Stomach (tissue), 9 donors: ENCODE results near the gene MAP3K7CL. TPM values are rescaled to one million over a fixed set of nuclear protein-coding genes. Genes with fewer than 3 reads are reported as not detected.

Experiments used
- DNase-seq, 2 donors: peaks; one replicate each; pipeline versions ENCODE4 v3.0.0 to v3.0.0-alpha.2; 2013 to 2019
- H3K27ac ChIP-seq, 5 donors: fragments of 200-600 bp in 4 of 5; sonication (generic) in 4 of 5; one replicate each; pipeline ENCODE4 v1.5.1; 2013 to 2019; ENCODE audit warnings: mild to moderate bottlenecking in 1 of 5, moderate library complexity in 1 of 5
- H3K27me3 ChIP-seq, 3 donors: fragments of 200-600 bp; sonication (generic); one replicate each; pipeline ENCODE4 v1.5.1; 2017 to 2019; ENCODE audit warnings: mixed run types in 1 of 3
- H3K36me3 ChIP-seq, 4 donors: fragments of 200-600 bp; sonication (generic); 1 replicate in 3 of 4; 2 replicates in 1 of 4; pipeline ENCODE4 v1.5.1; 2016 to 2019
- H3K4me1 ChIP-seq, 4 donors: fragments of 200-600 bp; sonication (generic); one replicate each; pipeline ENCODE4 v1.5.1; 2016 to 2019
- H3K4me3 ChIP-seq, 4 donors: fragments of 200-600 bp; sonication (generic) in 3 of 4; one replicate each; pipeline ENCODE4 v1.5.1; 2016 to 2019; ENCODE audit warnings: mild to moderate bottlenecking in 1 of 4
- H3K9me3 ChIP-seq, 4 donors: fragments of 200-600 bp; sonication (generic); one replicate each; pipeline ENCODE4 v1.5.1; 2016 to 2019
- EP300 ChIP-seq: sonication (generic); formaldehyde crosslinking; IDR thresholded peaks from one replicate; pipeline ENCODE4 v1.6.1; 2017; ENCODE audit warnings: antibody characterized with exemption
- POLR2A ChIP-seq, 4 donors: fragments of 450-650 bp; IDR thresholded peaks; one replicate each; pipeline ENCODE4 v1.6.1; 2016; ENCODE audit warnings: antibody characterized with exemption in 4 of 4, control low read depth in 2 of 4, mild to moderate bottlenecking in 1 of 4, moderate library complexity in 1 of 4
- POLR2AphosphoS5 ChIP-seq, 3 donors: sonication (generic); formaldehyde crosslinking; IDR thresholded peaks; one replicate each; pipeline ENCODE4 v1.6.1; 2016; ENCODE audit warnings: antibody characterized with exemption in 3 of 3
- WGBS, 5 donors: extraction: QIAGEN DNeasy Blood & Tissue Kit in 3 of 5; methylation state at CpG; one replicate each; pipeline versions ENCODE4 v1.1.5 to v1.1.7; 2013 to 2018; 5-methylcytosine and 5-hydroxymethylcytosine counted together
- intact Hi-C: fragments of 100-400 bp; cut with DNase I; formaldehyde crosslinking; loops from one replicate; pipeline ENCODE4 v1.15.1; 2023; ENCODE audit warnings: low total_unique reads
- polyA plus RNA-seq, 3 donors: library from polyadenylated mRNA; stranded (reverse); fragments of 200-250 nt; gene quantifications; one replicate each; pipeline ENCODE4 v1.2.3, GENCODE V29; 2013
- total RNA-seq, 5 donors: library from RNA; depleted of rRNA; stranded (reverse); fragments of >200 nt; gene quantifications; one replicate each; pipeline versions ENCODE4 v1.1.0 to v1.2.3, GENCODE V29; 2014 to 2016
- TF ChIP-seq, protein P1 (sequence below), 7 experiments: fragments of 450-650 bp in 4 of 7; fragments of 200-600 bp in 3 of 7; sonication (generic) in 3 of 7; IDR thresholded peaks; one replicate each; pipeline ENCODE4 v1.5.1; 2016 to 2019; ENCODE audit warnings: antibody characterized with exemption in 7 of 7, control low read depth in 2 of 7, mild to moderate bottlenecking in 1 of 7
- donor health status: healthy with polysubstance abuse.
- donor health status: Bipolar disorder and iron deficiency.
- donor health status: healthy.

Gene MAP3K7CL
- total and polyA plus RNA-seq, 8 donors: 0.58 to 19.2 (median 4.5) TPM

DNA sequence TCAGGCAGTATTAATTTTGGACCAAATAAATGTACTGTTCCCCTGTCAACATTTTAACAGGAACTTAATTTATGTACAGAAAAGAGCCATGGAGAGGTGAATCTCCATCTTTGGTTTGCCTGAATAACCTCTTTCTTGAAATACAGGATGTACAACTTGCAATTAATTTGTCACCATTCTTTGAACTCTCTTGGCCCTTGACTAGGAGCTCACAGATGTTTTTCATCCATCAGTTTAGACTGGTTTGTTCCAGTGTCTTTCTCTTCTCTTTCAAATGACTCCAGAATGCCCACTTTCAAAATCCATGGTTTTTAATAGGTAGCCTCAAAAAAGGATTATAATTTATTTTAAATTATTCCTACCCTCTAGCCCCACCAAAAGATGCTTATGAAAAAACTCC, 5.0 kb downstream of the MAP3K7CL start:
- H3K27me3 ChIP-seq: no peaks in the 10 kb centered on the region
- H3K9me3 ChIP-seq: no peaks in the 10 kb centered on the region
- intact Hi-C loops: no loop called here
- no peaks in the 10 kb centered on the region for H3K36me3 ChIP-seq
- H3K4me3 ChIP-seq: no peak overlapping the region
- peaks cover 0 to 5% (median 1%) of the 10 kb centered on the region in 4 donors for H3K4me1 ChIP-seq
- TF ChIP-seq EP300 (no peak), POLR2A (IDR thresholded peaks at IDR 0.05) (no peak), POLR2AphosphoS5 (IDR thresholded peaks at IDR 0.05) (no peak)
- TF ChIP-seq, protein P1, sequence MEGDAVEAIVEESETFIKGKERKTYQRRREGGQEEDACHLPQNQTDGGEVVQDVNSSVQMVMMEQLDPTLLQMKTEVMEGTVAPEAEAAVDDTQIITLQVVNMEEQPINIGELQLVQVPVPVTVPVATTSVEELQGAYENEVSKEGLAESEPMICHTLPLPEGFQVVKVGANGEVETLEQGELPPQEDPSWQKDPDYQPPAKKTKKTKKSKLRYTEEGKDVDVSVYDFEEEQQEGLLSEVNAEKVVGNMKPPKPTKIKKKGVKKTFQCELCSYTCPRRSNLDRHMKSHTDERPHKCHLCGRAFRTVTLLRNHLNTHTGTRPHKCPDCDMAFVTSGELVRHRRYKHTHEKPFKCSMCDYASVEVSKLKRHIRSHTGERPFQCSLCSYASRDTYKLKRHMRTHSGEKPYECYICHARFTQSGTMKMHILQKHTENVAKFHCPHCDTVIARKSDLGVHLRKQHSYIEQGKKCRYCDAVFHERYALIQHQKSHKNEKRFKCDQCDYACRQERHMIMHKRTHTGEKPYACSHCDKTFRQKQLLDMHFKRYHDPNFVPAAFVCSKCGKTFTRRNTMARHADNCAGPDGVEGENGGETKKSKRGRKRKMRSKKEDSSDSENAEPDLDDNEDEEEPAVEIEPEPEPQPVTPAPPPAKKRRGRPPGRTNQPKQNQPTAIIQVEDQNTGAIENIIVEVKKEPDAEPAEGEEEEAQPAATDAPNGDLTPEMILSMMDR (IDR thresholded peaks at IDR 0.05): no peak
- no peak for DNase-seq
- no peak overlapping the region for H3K27ac ChIP-seq

DNA sequence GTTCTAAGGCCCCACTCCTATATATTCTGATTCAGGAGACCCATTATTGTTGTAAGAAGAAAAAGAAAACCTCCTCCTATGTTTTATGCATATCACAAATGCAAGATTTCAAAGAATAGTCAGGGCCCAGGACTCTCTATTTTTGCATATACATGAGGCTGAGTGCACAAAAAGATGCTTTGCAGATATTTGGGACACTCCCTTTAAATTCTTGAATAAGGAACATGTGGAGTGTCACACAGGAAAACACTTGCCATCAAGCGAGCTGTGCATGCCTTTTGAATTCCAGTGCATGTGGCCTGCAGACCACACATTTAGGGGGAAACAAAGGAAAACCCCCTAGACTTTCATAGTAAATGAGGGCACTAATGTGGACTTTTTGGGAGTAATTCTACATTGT, 5.6 kb downstream of the MAP3K7CL start:
- 81 to 93% (median 84%) methylated on average over 1 of the region's 1 CpG for WGBS, 5 donors

DNA sequence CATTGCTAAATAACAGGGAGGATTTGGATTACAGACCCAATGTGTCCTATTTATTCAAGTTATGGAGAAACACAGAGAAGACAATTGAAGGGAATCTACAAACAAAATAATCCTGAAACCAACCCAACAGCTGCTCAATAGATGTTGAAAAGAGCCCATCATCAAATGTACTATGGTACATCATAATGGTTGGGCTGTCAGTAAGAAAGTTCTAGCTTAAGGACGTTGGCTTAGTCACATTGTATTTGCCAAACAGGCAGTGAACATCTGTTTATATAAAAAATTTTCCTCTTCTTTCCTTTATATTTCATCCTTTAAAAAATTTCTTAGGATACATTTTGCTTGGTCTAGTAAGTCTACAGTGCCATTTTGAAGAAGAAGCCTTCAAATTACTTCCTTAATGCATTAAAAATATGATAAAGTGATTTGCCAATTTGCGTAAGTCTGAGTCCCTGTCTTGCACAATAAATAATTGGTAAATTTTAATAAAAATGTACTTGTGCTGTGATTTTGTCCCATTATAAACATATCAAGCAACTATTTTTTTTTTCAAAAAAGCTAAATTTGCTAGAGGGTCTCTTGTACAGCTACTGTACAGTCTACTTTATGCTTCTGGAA, 14.4 kb downstream of the MAP3K7CL start:
- peaks cover 0 to 26% (median 17%) of the 10 kb centered on the region in 4 donors for H3K4me1 ChIP-seq
- no peaks in the 10 kb centered on the region for H3K27me3 ChIP-seq
- WGBS, 5 donors: 44 to 69% (median 58%) methylated on average over 2 of the region's 2 CpGs
- intact Hi-C loops: no loop called here
- TF ChIP-seq POLR2AphosphoS5 (IDR thresholded peaks at IDR 0.05) (no peak), POLR2A (IDR thresholded peaks at IDR 0.05) (no peak), EP300 (no peak)
- TF ChIP-seq, protein P1 (IDR thresholded peaks at IDR 0.05): no peak
- H3K4me3 ChIP-seq: no peak overlapping the region
- no peaks in the 10 kb centered on the region for H3K9me3 ChIP-seq
- peak overlapping the region in 4 of 5 donors; percentile 26 to 67 (median 48) for H3K27ac ChIP-seq
- DNase-seq: no peak
- no peaks in the 10 kb centered on the region for H3K36me3 ChIP-seq

More for the DNA sequence above, 5.6 kb downstream of the MAP3K7CL start:
- H3K4me1 ChIP-seq: no peaks in the 10 kb centered on the region
- no peaks in the 10 kb centered on the region for H3K9me3 ChIP-seq
- no peak overlapping the region for H3K27ac ChIP-seq
- no peak overlapping the region for H3K4me3 ChIP-seq
- no peak for DNase-seq
- intact Hi-C loops: no loop called here
- H3K36me3 ChIP-seq: no peaks in the 10 kb centered on the region
- TF ChIP-seq EP300 (no peak), POLR2A (IDR thresholded peaks at IDR 0.05) (no peak), POLR2AphosphoS5 (IDR thresholded peaks at IDR 0.05) (no peak)
- TF ChIP-seq, protein P1 (IDR thresholded peaks at IDR 0.05): no peak
- H3K27me3 ChIP-seq: no peaks in the 10 kb centered on the region

DNA sequence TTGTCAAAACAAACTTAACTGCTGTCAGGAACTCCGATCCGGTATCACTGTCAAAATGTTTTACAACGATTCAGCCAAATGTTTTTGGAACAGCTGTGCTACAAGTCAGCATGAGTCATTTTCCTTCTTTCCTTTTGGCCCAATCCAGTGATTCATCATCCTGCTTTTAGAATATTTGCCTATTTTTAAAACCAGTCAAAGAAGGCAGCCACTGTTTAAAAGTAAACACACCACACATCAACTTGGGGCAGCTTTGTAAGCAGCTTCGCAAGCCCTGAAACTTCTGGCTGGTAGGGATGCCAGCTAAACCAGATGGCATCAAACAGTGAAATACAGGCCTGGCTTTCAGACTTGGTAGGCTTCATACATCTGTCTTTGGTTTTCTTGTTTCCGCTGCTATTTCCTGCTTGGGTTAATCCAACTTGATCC, 14.9 kb downstream of the MAP3K7CL start:
- WGBS, 5 donors: 33 to 60% (median 45%) methylated on average over 5 of the region's 5 CpGs
- intact Hi-C loops: no loop called here

More for the DNA sequence above, 14.9 kb downstream of the MAP3K7CL start:
- Histone ChIP-seq H3K36me3 (no peaks in the 10 kb centered on the region), H3K27me3 (no peaks in the 10 kb centered on the region), H3K27ac (peak overlapping the region in 4 of 5 donors; percentile 26 to 67 (median 48)), H3K9me3 (no peaks in the 10 kb centered on the region), H3K4me1 (peaks cover 0 to 26% (median 17%) of the 10 kb centered on the region in 4 donors), H3K4me3 (no peak overlapping the region)
- TF ChIP-seq POLR2AphosphoS5 (IDR thresholded peaks at IDR 0.05) (peak; percentile 36 to 72 (median 48)), EP300 (no peak), POLR2A (IDR thresholded peaks at IDR 0.05) (no peak)
- TF ChIP-seq, protein P1 (IDR thresholded peaks at IDR 0.05): no peak
- DNase-seq: peak in 1 of 2 donors; percentile 54
